HepG2 (cell line): Measurements from ENCODE around the gene PSMC3IP. TPM values are rescaled to one million over a fixed set of nuclear protein-coding genes. Genes with fewer than 3 reads are reported as not detected.

ENCODE experiments used
- ATM ChIP-seq: fragments of 450-650 bp; IDR thresholded peaks from 2 replicates; pipeline ENCODE4 v1.7.1; 2017; ENCODE audit warnings: mild to moderate bottlenecking, borderline replicate concordance
- CERS6 ChIP-seq: sonication (generic); formaldehyde crosslinking; IDR thresholded peaks from 2 replicates; pipeline ENCODE4 v1.5.0; 2020; ENCODE audit warnings: missing genetic modification reagents
- CREB3 ChIP-seq: sonication (generic); formaldehyde crosslinking; IDR thresholded peaks from 2 replicates; pipeline ENCODE4 v1.5.0; 2020; ENCODE audit warnings: missing genetic modification reagents
- FOXK1 ChIP-seq: sonication (generic); formaldehyde crosslinking; IDR thresholded peaks from 2 replicates; pipeline ENCODE4 v1.4.0; 2020; ENCODE audit warnings: low read depth, missing genetic modification reagents, borderline replicate concordance
- HIVEP1 ChIP-seq: sonication (generic); formaldehyde crosslinking; IDR thresholded peaks from 2 replicates; pipeline ENCODE4 v1.4.0; 2020; ENCODE audit warnings: mild to moderate bottlenecking, missing genetic modification reagents
- HNRNPUL1 ChIP-seq: fragments of 200-400 bp; formaldehyde crosslinking; IDR thresholded peaks from 2 replicates; pipeline ENCODE4 v1.6.1; 2017; ENCODE audit warnings: low read depth, mild to moderate bottlenecking, low read length, moderate library complexity
- IRF2 ChIP-seq: IDR thresholded peaks from 2 replicates; pipeline ENCODE4 v1.6.1; 2018; ENCODE audit warnings: missing genetic modification reagents, missing compliant biosample characterization
- PHF8 ChIP-seq: sonication (generic); formaldehyde crosslinking; IDR thresholded peaks from 2 replicates; pipeline ENCODE4 v1.5.0; 2020; ENCODE audit warnings: missing genetic modification reagents
- RELA ChIP-seq: sonication (generic); formaldehyde crosslinking; IDR thresholded peaks from 2 replicates; pipeline ENCODE4 v1.4.0; 2020; ENCODE audit warnings: missing genetic modification reagents
- SIN3B ChIP-seq: fragments of 150-350 bp; IDR thresholded peaks from 2 replicates; pipeline ENCODE4 v1.6.1; 2014; ENCODE audit warnings: low read length
- SMYD3 ChIP-seq: sonication (generic); formaldehyde crosslinking; IDR thresholded peaks from 2 replicates; pipeline ENCODE4 v1.8.1; 2023; ENCODE audit warnings: mild to moderate bottlenecking, missing genetic modification reagents
- TEAD2 ChIP-seq: sonication (generic); formaldehyde crosslinking; IDR thresholded peaks from 2 replicates; pipeline ENCODE4 v1.9.0; 2021; ENCODE audit warnings: missing genetic modification reagents
- ZNF121 ChIP-seq: sonication (generic); formaldehyde crosslinking; IDR thresholded peaks from 2 replicates; pipeline ENCODE4 v1.5.0; 2020; ENCODE audit warnings: mild to moderate bottlenecking, missing genetic modification reagents
- ZNF232 ChIP-seq: sonication (generic); formaldehyde crosslinking; IDR thresholded peaks from 2 replicates; pipeline ENCODE4 v1.4.0; 2020; ENCODE audit warnings: missing genetic modification reagents, borderline replicate concordance
- ZNF263 ChIP-seq: sonication (generic); formaldehyde crosslinking; IDR thresholded peaks from 2 replicates; pipeline ENCODE4 v1.4.0; 2020; ENCODE audit warnings: missing genetic modification reagents
- ZNF607 ChIP-seq: sonication (generic); formaldehyde crosslinking; IDR thresholded peaks from 2 replicates; pipeline ENCODE4 v1.5.1; 2020; ENCODE audit warnings: missing genetic modification reagents, mild to moderate bottlenecking, borderline replicate concordance
- ZNF616 ChIP-seq: sonication (generic); formaldehyde crosslinking; IDR thresholded peaks from 2 replicates; pipeline ENCODE4 v1.5.0; 2020; ENCODE audit warnings: low read depth, mild to moderate bottlenecking, missing genetic modification reagents
- ZNF709 ChIP-seq: sonication (generic); formaldehyde crosslinking; IDR thresholded peaks from 2 replicates; pipeline ENCODE4 v1.5.0; 2020; ENCODE audit warnings: mild to moderate bottlenecking, missing genetic modification reagents
- ZNF878 ChIP-seq: sonication (generic); formaldehyde crosslinking; IDR thresholded peaks from 2 replicates; pipeline ENCODE4 v1.8.1; 2023; ENCODE audit warnings: mild to moderate bottlenecking, missing genetic modification reagents, moderate library complexity
- ZNF879 ChIP-seq: sonication (generic); formaldehyde crosslinking; IDR thresholded peaks from 2 replicates; pipeline ENCODE4 v1.8.1; 2023; ENCODE audit warnings: missing genetic modification reagents
- polyA plus RNA-seq, 8 experiments: library from polyadenylated mRNA; depleted of rRNA in 3 of 8; stranded (reverse) in 7 of 8; unstranded in 1 of 8; fragments of >200 nt; fragmentation: Illumina TruSeq in 4 of 8; extraction: Trizol in 4 of 8; gene quantifications; 2 replicates each; pipeline versions ENCODE4 v1.2.1 to v1.2.3, GENCODE V29; 2011 to 2016; ENCODE audit warnings: low read depth in 4 of 8, missing spikeins in 1 of 8, mixed read lengths in 1 of 8; ENCODE audit not compliant: insufficient read depth in 1 of 8
- total RNA-seq, 5 experiments: library from RNA; depleted of rRNA; stranded (reverse); fragments of >200 nt; fragmentation: Illumina TruSeq; extraction: Trizol; gene quantifications; 2 replicates each; pipeline ENCODE4 v1.2.3, GENCODE V29; 2016; ENCODE audit warnings: low read depth in 1 of 5
- TF ChIP-seq, protein P1 (sequence below): sonication (generic); formaldehyde crosslinking; IDR thresholded peaks from 2 replicates; pipeline ENCODE4 v1.5.0; 2020; ENCODE audit warnings: mild to moderate bottlenecking, missing genetic modification reagents, borderline replicate concordance
- TF ChIP-seq, protein P2 (sequence below): sonication (generic); formaldehyde crosslinking; IDR thresholded peaks from 2 replicates; pipeline ENCODE4; 2020; ENCODE audit warnings: missing genetic modification reagents, mild to moderate bottlenecking, borderline replicate concordance

Gene PSMC3IP
- total and polyA plus RNA-seq, 2 of the 13 experiments (the other 11 are each of a cell fraction or from before 2014, with no cell fraction given) = 6.5 to 22.4 TPM

GRCh38 chr17:42566883-42567573, 10.5 kb downstream of the PSMC3IP start, which contains the start of gene MLX (continued):
- TF ChIP-seq, protein P1, sequence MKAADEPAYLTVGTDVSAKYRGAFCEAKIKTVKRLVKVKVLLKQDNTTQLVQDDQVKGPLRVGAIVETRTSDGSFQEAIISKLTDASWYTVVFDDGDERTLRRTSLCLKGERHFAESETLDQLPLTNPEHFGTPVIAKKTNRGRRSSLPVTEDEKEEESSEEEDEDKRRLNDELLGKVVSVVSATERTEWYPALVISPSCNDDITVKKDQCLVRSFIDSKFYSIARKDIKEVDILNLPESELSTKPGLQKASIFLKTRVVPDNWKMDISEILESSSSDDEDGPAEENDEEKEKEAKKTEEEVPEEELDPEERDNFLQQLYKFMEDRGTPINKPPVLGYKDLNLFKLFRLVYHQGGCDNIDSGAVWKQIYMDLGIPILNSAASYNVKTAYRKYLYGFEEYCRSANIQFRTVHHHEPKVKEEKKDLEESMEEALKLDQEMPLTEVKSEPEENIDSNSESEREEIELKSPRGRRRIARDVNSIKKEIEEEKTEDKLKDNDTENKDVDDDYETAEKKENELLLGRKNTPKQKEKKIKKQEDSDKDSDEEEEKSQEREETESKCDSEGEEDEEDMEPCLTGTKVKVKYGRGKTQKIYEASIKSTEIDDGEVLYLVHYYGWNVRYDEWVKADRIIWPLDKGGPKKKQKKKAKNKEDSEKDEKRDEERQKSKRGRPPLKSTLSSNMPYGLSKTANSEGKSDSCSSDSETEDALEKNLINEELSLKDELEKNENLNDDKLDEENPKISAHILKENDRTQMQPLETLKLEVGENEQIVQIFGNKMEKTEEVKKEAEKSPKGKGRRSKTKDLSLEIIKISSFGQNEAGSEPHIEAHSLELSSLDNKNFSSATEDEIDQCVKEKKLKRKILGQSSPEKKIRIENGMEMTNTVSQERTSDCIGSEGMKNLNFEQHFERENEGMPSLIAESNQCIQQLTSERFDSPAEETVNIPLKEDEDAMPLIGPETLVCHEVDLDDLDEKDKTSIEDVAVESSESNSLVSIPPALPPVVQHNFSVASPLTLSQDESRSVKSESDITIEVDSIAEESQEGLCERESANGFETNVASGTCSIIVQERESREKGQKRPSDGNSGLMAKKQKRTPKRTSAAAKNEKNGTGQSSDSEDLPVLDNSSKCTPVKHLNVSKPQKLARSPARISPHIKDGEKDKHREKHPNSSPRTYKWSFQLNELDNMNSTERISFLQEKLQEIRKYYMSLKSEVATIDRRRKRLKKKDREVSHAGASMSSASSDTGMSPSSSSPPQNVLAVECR (CRISPR knock-in tag) = peak; percentile 98
- TF ChIP-seq ZNF263 (no peak), FOXK1 (CRISPR knock-in tag) (peak; percentile 82), ZNF879 (CRISPR knock-in tag) (no peak), CREB3 (0 out of 2 replicates have a peak, but pooled peaks have one; percentile 72), ZNF616 (CRISPR knock-in tag) (peak; percentile 17), ATM (no peak), IRF2 (peak; percentile 89), TEAD2 (CRISPR knock-in tag) (no peak), SMYD3 (CRISPR knock-in tag) (peak; percentile 98), RELA (CRISPR knock-in tag) (no peak; the same call in none of the 2 replicates), HNRNPUL1 (no peak; the same call in 1 of the 2 replicates), ZNF232 (CRISPR knock-in tag) (0 out of 2 replicates have a peak, but pooled peaks have one; percentile 23), ZNF121 (CRISPR knock-in tag) (peak; percentile 80; the same call in 1 of the 2 replicates), HIVEP1 (CRISPR knock-in tag) (peak; percentile 84), ZNF607 (CRISPR knock-in tag) (peak; percentile 88), ZNF709 (CRISPR knock-in tag) (0 out of 2 replicates have a peak, but pooled peaks have one; percentile 54), CERS6 (CRISPR knock-in tag) (no peak), SIN3B (peak; percentile 29; the same call in 1 of the 2 replicates), PHF8 (CRISPR knock-in tag) (peak; percentile 75; the same call in 1 of the 2 replicates), ZNF878 (CRISPR knock-in tag) (no peak)
- TF ChIP-seq, protein P2, sequence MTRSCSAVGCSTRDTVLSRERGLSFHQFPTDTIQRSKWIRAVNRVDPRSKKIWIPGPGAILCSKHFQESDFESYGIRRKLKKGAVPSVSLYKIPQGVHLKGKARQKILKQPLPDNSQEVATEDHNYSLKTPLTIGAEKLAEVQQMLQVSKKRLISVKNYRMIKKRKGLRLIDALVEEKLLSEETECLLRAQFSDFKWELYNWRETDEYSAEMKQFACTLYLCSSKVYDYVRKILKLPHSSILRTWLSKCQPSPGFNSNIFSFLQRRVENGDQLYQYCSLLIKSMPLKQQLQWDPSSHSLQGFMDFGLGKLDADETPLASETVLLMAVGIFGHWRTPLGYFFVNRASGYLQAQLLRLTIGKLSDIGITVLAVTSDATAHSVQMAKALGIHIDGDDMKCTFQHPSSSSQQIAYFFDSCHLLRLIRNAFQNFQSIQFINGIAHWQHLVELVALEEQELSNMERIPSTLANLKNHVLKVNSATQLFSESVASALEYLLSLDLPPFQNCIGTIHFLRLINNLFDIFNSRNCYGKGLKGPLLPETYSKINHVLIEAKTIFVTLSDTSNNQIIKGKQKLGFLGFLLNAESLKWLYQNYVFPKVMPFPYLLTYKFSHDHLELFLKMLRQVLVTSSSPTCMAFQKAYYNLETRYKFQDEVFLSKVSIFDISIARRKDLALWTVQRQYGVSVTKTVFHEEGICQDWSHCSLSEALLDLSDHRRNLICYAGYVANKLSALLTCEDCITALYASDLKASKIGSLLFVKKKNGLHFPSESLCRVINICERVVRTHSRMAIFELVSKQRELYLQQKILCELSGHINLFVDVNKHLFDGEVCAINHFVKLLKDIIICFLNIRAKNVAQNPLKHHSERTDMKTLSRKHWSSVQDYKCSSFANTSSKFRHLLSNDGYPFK (CRISPR knock-in tag) = peak; percentile 75; the same call in 1 of the 2 replicates
